HG03571 (cell line): ENCODE data around the gene ZC3H6.
"Not testable (repeated sequence)": the region's sequence is repeated elsewhere in the genome, so short reads cannot be mapped to it uniquely, and the experiment has no call there.

ENCODE experiments used
- ATAC-seq: cut with Tn5 transposase; IDR thresholded peaks from one replicate; pipeline ENCODE4 v1.9.1; 2021; ENCODE audit not compliant: unreplicated experiment

ZC3H6 gene

DNA sequence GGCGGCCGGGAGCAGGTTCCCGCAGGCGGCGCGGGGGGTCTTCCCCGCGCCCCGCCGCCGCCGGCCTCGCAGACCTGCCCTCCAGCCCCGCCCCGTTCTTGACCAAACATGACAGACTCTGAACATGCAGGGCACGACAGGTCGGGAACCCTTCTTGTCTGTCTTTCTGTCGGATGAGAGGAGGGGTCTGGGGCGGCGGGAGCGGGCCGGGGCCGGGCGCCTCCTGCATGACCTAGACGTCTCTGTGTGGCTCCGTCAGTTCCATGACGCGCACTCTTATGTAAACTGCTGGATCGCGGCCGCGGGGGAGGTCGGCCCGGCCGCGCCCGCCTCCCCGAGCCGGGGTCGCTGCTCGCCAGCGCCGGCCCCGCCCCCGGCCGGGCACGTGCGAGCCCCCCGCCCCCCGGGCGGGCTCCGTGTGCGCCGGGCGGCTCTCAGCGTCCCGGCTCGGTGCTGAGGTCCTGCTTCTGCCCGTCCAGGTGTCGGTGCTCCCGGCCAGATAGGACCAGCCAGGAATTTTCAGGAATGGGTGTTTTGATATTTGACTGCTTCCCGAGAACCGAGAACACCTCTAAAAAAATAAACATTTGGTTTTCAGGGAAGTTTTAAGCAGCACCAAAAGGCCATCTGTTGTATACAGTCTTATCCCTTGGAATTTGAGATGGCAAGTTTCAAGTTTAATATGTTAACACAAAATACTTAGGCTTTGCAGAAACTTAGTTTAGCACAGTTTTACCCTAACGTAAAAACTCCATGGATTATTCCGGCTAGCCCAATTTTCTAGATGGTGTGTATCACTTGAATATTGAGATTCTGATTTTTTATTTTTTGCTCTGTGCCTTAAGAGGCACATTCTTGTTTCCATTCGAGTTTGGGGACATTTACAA, 733 bp downstream of the ZC3H6 start:
- peak; percentile 50 for ATAC-seq

DNA sequence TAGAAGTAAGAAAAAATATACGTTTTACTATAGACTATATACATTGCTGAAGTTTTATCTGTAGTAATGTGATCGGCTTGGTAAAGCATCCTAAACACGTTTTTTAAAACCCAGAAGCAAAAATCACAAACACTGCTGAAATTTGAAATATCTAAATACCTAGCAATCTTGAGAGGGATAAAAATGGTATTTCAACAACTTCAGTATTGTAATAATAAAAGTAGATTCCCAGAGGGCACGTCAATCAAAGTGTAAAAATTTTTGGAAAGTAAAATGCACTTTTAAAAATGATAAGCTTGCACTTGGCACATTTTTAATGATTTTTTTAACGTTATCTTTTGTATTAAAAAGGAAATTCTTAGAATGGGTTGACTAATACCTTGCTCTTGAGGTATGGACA, 1.6 kb downstream of the ZC3H6 start:
- ATAC-seq = no peak

DNA sequence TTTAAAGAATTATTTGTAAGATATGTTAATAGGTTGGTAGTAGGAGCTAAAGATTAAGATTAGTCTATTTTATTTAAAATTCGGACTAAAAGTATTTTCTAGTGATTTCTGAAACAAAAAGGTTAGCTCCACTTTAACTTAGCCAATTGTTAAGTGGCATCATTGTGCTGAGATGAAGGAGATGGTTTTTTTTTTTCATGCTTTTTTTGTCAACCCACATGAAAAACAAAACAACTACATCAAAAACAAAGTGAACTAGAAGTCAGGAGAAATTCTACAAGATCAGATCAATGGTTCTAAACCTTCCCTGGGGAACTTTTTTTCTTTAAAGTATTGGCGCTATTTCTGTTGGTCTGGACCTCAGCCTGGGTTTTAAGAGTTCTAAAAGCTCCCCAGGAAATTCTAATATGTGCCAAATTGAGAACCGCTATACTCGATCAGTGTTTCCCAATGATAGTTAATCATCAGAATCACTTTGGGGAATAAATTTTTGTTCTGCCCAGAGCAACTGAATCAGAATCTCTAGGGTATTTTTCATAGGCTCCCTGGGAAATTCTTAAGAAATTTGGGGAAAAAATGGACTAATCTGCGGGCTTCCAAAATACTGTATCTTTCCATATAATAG, 2.3 kb downstream of the ZC3H6 start:
- ATAC-seq = no peak

DNA sequence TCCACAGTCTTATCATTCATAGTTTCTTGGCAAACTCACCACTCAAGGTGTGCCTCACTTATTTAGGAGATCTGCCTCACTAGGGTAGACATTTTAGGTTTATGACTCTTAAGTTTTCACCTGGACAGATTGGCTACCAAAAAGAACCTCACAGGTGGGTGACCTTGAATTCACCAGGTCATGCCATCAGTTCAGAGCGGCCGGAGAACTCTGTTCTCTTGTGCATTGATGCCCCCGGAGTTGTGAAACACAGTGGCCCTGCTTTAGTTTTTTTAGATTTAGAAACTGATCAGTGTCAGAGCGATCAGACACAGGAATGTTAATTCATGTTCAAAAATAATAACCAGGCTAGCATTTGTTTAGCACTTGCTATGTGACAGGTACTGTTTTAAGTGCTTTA, 6.7 kb downstream of the ZC3H6 start:
- ATAC-seq = not testable (repeated sequence)

DNA sequence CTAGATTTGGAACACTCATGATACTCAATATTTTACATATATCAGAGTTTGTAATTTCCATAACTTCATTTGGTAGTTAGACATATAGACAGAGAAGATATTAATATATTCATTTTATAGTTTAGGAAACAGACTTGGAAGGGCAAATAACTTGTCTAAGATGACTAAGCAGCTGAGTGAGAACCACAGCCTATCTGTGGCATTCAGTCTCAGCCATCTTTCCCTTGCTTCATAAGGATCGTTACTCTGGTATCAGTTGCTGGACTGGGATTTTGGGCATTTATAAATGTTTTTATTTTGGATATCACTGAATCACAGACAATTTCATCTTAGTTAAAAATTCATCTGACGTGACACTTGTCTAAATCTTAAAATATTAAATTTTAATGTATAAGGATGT, 8.1 kb downstream of the ZC3H6 start:
- ATAC-seq = not testable (repeated sequence)

DNA sequence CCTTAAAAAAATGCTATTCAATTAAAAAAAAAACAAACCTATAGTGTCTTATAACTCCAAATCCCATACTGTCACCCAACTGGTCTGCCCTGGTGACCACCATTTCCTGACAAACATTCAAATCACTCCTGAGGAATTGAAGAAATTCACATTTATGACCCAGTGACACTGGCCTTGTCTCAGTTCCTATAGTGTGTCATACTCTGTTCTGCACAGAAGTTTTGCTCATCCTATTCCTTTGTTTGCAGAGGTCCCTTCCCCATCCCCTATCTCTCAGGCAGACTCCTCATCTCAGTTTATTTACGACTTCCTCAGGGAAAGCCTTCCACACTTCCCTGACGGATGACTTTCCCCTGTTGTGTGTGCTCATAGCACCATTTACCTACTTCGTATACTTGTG, 14.7 kb downstream of the ZC3H6 start:
- ATAC-seq = no peak

DNA sequence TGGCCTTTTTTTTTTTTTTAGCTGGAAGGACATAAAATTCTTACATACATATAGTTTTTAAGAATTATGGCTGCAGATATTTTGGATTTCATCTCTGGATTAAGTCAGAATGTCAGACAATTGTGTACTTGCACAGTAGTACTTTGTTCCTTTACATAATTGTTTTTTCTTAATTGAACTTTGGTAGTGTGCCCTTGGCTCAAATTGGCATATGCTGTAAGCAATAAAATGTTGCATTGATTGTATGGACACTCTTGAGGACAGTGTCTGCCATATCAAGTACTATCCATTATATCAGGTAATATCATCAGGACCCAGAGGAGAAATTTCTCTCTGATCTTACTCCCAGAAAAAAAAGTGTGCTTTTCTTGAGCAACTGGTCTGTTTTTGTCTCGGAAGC, 15.3 kb downstream of the ZC3H6 start:
- ATAC-seq = no peak

DNA sequence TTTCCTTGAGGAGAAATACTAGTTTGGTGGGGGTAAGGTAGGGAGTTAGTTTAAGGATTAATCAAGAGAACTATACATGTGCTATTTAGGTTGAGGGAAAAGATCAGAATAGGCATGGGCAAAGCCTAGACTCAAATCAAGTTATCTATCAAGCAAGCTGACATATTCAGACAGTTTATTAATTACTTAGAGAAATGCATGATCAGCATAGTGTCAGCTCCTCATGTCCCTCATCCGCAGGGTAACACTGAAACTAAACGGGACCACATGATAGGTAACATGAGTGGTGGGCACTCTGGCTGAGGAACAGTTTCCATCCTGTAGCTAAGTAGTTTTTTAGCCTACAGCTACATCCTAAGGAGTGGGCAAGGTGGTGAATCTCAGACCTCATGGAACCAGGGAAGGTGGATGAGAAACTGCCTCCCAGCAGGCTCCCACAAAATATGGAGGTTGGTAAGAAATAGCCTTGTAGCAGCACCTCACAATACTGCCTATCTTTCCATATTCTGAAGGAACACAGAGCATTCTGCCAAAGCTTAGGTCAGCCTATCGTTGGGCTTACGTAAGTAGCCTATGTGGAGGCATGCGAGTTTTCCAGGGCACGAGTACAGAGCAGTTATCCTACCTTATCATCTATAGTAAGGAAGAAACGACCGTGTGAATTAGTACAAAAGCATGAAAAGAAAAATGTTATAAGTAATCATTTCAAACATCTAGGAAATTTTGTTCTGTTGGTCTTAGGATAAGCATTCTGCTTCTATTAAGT, 18.4 kb downstream of the ZC3H6 start:
- no peak for ATAC-seq

DNA sequence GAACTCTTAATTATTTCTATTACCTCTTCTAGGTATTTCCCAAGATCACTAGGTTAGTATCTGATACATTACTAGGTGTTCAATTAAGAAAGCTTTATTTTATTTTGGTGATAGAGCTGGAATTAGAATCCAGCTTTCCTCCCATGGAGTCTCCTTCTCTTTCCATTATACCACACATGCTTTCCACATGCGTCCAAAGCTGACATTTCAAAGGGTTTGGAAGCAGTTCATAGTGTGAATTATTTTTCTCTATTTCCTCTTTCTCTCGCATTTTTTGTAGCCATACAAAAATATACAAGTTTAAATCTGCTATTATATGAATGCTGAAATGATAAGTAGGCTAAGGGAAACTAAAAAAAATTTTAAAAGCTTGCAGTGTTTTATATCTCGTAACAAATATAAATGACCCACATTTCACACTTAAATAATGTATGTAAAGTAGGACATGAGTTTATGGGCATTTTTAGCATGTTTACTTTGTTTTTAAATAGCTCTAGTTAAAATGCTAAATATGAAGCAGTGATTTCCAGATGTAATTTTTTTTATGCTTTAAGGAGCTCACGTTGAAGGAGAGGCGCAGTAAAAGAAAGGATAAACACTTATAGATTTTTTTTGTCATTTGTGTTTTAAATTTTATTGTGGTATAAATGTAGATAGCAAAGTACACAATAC, 20.1 kb downstream of the ZC3H6 start:
- ATAC-seq = no peak

DNA sequence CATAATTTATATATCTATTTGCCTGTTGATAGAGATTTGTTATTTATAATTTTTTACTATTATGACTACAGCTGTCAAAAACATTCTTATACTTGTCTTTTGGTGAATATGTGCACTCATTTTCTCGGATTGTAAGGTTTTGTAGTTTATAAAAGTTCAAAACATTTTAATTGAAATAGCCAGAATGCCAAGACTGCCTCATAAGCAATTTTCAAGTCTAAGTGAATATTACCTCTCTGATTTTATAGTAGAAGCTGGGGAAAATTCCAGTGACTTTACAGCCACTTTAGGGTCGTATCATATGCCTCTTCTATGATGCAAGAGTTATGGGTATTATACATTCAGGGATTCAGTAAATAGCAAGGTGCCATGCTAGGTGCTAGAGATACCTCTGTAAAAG, 21.0 kb downstream of the ZC3H6 start:
- no peak for ATAC-seq

DNA sequence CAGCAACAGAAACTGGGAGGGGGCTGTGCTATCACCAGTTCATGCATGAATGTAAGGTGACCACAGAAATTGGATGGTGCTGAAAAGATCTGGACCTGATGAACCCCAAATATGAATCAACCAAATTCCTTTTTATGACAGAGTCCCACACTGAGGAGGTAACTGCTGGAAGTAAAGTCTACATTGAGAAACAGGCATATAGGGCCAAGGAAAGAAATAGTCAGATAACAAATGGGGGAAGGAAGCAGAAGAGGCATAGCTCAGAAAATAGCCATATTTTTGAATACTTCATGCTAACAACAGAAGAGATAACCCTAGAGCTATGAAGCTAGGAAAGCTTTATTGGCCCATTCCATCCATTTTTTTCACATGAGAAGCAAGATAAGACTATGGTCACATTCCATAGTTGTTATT, 25.8 kb downstream of the ZC3H6 start:
- no peak for ATAC-seq

DNA sequence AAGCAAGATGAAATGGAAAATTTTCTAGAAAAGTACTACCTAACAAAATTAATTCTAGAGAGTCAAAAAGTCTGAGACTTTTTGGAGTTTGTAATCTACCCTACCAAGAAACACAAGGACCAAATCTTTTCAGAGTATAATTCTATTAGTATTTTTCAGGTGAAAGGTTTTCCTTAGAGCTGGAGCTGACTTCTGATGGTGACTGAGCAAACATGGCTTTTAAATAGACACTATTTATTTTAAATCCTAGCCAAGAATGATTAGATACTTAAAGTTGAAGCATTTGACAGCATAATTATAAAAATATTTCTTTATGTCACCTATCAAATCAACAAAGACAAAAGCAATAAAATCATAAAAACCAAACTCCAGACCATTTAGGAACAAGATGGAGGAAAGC, 26.6 kb downstream of the ZC3H6 start:
- no peak for ATAC-seq

DNA sequence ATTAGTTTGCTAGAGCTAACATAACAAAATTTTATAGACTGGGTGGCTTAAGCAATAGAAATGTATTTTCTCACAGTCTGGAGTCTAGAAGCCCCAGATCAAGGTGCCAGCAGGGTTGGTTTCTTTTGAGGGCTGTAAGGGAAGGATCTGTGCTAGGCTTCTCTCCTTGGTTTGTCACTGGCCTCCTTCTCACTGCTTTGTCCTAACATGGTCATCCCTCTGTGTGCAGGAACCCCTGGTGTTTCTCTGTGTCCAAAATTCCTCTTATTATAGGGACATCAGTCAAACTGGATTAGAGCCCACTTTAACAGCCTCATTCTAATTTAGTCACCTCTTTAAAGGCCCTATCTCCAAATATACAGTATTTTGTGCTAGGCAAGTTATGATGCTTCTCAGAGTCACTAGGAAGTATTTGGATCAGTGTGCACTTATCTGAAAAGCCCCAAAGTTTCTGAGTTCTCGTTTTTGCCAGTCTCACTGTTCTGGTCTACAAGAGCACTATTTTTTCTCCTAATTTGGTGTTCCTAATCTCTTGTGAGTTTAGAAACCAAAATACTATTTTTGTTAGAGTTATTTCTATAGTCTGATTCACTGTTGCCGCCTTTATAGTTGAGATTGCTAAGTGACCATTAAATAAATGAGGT, 29.0 kb downstream of the ZC3H6 start:
- no peak for ATAC-seq

DNA sequence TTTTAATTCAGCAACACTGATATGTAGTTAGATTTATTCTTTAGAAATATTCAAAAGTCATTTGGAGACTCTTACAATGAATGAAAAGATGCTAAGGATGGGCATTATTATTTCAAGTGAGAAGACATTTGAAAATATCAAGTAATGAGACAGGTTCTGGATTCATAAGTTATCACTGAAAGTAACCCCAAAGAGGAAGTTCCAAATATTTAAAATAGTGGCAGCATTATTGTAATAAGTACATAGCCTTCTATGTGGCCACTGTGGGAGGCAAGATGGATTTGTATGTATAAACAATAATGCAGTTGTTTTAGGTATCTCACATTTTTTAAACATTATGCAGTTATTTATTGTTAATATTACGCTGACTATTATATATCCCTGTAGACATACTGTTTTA, 29.7 kb downstream of the ZC3H6 start:
- ATAC-seq = no peak

DNA sequence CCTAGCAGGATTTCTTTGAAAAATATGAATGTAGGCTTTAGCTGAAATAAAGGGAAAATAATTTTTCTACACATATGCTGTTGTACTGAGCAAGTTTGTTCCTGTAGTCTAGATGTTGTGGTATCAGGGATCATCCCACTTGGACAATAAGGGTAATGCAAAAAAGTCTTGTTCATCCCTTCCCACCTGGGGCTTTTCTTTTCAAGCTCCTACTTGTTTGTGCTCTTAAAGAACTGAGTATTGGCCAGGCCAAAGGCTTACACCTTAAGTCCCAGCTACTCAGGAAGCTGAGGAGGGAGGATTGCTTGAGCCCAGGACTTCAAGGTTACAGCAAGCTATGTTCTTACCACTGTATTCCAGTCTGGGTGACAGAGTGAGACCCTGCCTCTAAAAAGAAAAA, 35.5 kb downstream of the ZC3H6 start:
- no peak for ATAC-seq

DNA sequence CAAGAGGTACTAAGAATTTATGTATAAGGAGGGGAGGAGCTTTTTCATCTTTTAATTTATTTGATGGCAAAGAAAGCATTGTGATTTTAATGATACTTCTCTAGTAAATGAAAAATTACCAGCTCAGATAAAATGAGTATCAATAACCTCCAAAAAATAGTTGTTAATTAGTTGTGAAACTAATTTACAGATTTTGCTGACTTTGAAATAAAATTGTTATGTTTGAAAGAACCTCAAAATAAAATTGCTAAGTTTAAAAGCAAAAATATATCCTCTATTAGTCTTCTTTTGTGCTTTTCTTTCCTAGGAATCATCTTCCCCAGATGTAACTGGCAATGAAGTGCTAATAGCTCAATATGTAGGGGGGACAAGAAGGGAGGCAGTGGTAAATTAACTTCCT, 36.5 kb downstream of the ZC3H6 start:
- ATAC-seq = no peak

DNA sequence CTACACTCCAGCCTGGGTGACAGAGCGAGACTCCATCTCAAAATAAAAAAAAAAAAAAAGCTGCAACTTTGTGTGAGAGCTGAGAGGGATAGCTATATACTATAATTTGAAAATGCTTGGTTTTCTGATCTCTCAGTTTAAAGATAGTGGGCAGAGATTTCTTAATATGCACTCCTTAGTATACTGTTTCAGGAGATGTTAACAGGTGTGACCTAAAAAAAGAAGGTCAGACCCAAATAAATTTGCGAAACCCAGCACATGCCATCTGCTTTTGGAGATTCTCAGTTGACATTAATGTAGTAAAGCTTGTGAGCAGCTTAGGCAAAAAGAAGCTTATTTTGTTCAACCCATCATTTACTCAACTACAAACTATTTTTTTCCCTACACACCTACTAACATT, 37.4 kb downstream of the ZC3H6 start:
- no peak for ATAC-seq

DNA sequence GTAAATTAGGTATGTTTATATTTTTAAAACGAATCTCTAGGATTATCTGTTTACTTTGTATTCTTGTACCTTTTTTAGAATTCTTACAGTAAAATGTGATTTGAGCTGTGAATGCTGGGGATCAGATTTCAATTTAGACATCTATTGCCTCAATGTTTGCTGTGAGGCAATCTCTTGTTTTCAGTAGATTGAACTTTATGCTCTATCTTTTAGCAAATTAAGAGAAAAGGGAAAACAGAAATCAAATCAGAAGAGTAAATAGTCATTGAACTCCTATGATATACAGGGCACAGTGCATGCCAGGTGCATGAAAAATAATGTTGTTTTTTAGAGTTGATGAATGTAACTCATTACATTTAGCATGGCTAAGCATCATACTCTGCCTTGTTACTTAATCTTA, 39.5 kb downstream of the ZC3H6 start:
- no peak for ATAC-seq

DNA sequence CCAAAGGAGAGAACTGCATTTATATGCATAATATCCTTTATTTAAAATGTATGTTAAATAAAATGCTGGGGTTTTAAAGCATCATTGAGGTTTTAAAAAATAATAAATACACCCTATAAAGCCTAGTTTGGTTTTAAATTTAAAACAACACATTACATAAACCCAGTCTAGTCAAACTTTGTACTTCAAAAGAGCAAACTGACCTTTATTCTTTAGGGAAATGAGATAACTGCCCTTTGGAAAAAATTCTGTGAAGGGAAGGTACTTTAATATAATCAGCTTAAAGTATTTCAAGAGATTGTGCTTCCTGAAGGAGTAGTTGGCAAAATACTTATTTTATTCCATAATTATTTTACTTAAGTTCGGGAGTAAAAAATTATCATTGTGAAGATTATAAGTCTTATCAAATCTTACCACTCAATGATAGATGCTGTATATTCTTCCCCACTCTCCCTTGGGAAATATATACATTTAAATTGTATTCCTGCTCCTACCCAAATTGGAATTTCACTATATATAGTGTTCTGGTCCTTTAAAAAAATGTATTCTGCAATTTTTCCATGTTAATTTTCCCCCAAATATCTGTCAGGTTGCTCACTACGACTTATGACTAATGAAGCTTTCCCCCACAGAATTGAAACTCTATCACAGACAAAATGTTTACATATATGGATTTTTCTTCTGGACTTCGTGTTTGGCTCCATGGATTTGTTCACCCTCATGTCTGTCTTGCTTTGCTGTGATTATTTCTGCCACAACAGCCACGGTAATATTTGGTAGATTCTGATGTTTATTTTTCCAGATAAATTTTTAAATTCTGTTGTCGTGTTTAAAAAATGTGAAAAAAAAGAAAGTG, 42.1 kb downstream of the ZC3H6 start:
- no peak for ATAC-seq

DNA sequence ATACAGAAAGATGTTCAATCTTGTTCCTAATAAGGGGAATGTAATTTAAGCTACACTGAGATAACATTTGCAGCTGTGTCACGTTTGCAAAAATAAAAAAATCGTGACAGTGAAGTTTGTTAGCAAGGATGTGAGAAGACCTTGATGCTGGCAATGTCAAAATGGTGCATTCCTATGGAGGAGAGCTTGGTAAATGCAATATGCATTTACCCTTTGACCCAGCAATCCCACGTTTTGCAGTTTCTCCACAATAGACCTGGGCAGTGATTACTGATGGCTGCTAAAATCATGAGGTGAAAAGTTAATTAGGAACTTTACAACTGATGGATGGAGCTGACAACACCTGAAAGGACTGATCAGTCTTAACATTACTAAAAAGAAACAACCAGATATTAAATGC, 43.1 kb downstream of the ZC3H6 start:
- ATAC-seq = no peak
